ENCODE data around the gene DICER1.

DICER1 gene

DNA sequence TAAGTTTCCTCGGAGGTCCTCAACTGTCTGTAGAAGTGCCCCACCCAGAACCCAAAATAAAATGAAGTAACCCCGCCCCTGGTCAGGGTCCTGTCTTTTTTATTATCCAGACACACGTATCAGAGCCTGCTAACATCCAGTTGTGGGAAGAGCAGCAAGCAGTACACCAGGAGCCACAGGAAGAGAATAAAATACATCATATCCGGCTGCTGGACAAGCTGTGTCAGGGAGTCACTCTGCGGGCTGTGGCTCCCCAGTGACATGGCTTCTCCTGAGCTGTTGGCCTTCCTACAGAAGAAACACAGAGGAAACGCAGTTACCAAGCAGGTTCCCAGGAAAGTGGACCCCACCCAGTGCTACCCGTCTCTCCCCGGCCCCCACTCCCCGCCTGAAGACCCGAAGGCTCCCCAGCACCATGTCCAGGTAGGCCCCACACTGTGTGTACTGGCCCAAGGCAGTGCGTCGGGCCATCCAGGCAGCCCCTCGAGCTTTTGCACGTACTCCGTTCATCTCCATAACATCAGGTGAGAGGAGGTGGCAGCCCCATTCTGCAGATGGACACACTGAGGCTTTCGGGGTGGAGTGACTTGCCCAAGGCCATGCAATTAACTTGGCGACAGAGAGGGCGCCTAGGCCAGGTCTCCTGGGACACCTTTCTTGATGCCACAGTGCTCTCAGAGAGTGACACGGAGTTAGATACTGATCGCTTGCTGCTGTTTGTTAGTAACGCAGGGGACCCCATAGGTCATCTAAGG, 34.3 kb upstream of the DICER1 start:
- no peak overlapping the region for H3K4me3 ChIP-seq (ENCODE audit: low read depth, low read length)
- TF ChIP-seq CTCF (IDR thresholded peaks at IDR 0.05; ENCODE audit: insufficient read depth, low read depth, low read length, missing control alignments), result no peak
- DNase-seq (ENCODE audit: low read depth), result no peak

DNA sequence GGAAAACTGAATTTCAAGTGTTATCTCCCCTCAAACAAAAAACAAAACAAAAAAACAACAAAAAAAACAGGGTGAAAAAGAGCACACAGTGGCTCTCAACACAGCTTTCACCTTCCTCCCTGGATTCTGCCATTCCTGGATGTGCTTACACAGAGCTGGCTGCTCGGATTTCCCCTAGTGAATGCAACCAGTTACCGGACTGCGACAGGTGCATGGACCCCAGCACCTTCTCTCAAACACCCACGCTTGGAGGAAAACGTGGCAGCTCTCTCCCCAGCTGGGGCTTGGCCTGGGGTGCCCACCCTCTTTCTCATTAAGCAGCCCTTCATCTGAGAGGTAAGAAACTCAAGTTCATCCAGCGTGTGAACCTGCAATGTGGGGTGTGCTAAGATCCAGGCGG, 33.5 kb upstream of the DICER1 start:
- no peak for TF ChIP-seq CTCF (IDR thresholded peaks at IDR 0.05; ENCODE audit: insufficient read depth, low read depth, low read length, missing control alignments)

GRCh38 chr14:95190346-95190840, 33.1 kb upstream of the DICER1 start:
- no peak for TF ChIP-seq CTCF (IDR thresholded peaks at IDR 0.05; ENCODE audit: insufficient read depth, low read depth, low read length, missing control alignments)
- no peak overlapping the region for H3K4me3 ChIP-seq (ENCODE audit: low read depth, low read length)
- no peak for DNase-seq (ENCODE audit: low read depth)

More for the DNA sequence above, 33.5 kb upstream of the DICER1 start:
- no peak overlapping the region for H3K4me3 ChIP-seq (ENCODE audit: low read depth, low read length)
- DNase-seq (ENCODE audit: low read depth), result no peak

GRCh38 chr14:95189367-95190132, 32.2 kb upstream of the DICER1 start:
- TF ChIP-seq CTCF (IDR thresholded peaks at IDR 0.05; ENCODE audit: insufficient read depth, low read depth, low read length, missing control alignments), result no peak
- DNase-seq (ENCODE audit: low read depth), result no peak
- H3K4me3 ChIP-seq (ENCODE audit: low read depth, low read length), result no peak overlapping the region

- H3K4me3 ChIP-seq (ENCODE audit: low read depth, low read length), result no peak overlapping the region
- DNase-seq (ENCODE audit: low read depth), result no peak
- TF ChIP-seq CTCF (IDR thresholded peaks at IDR 0.05; ENCODE audit: insufficient read depth, low read depth, low read length, missing control alignments), result no peak
Observed at GRCh38 chr14:95188380-95188779, 31.1 kb upstream of the DICER1 start.

DNA sequence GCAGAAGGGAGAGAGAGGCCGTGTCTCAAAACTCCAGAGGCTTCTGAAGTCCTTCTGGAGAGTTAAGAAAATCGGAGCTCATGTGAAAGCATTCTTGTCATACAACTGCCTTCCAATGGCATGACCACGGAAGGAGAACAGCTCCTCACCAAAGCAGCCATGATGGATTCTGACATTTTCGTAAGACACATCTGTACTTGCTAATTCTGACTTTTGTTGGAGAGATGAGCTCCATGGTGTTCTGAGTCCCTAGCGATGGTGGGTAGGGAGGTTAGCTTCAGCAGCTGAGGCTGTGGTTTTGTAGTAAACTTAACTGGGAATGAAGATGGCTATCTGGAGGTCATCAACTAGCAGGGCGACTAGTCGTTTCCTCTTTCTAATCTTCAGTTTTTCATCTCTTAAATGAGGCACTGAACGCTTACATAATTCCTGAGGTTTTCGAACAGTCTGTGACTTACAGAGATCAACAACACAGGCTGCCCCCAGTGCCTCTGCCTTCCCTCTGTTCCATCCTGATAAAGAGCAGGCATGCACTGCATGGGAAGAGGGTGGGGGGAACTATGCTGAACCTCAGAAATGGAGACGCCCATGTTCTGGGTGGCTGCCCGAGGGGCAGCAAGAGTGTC, 28.6 kb upstream of the DICER1 start:
- no peak for DNase-seq (ENCODE audit: low read depth)
- no peak for TF ChIP-seq CTCF (IDR thresholded peaks at IDR 0.05; ENCODE audit: insufficient read depth, low read depth, low read length, missing control alignments)

More for the DNA sequence above, 28.6 kb upstream of the DICER1 start:
- H3K4me3 ChIP-seq (ENCODE audit: low read depth, low read length), result no peak overlapping the region
